GM12892 (cell line): ENCODE measurements around the gene ANXA11.

Experiments
- POLR2A ChIP-seq: IDR thresholded peaks from 2 replicates; pipeline ENCODE4 v1.6.1; 2011; ENCODE audit warnings: low read depth, low read length, control low read depth
- POLR2AphosphoS5 ChIP-seq: IDR thresholded peaks from 2 replicates; pipeline ENCODE4 v1.6.1; 2011; ENCODE audit warnings: low read depth, low read length, control low read depth
- TAF1 ChIP-seq: IDR thresholded peaks from 2 replicates; pipeline ENCODE4 v1.6.1; 2011; ENCODE audit warnings: low read depth, mild to moderate bottlenecking, control low read depth, low read length, borderline replicate concordance

GRCh38 chr10:80187465-80188409 is 17.6 kb downstream of the ANXA11 start:
- TF ChIP-seq POLR2A: no peak
- TF ChIP-seq POLR2AphosphoS5: no peak
- no peak for TF ChIP-seq TAF1
